Measurements from ENCODE around the gene REXO1.
"Not testable (repeated sequence)": the region's sequence is repeated elsewhere in the genome, so short reads cannot be mapped to it uniquely, and the experiment has no call there.

REXO1 gene

GRCh38 chr19:1876496-1877279 is 28.4 kb upstream of the REXO1 start:
- not testable (repeated sequence) for DNase-seq

- peak; percentile 97 to 98 (median 98) for DNase-seq
Measured at GRCh38 chr19:1875646-1876495, 27.6 kb upstream of the REXO1 start.

DNA sequence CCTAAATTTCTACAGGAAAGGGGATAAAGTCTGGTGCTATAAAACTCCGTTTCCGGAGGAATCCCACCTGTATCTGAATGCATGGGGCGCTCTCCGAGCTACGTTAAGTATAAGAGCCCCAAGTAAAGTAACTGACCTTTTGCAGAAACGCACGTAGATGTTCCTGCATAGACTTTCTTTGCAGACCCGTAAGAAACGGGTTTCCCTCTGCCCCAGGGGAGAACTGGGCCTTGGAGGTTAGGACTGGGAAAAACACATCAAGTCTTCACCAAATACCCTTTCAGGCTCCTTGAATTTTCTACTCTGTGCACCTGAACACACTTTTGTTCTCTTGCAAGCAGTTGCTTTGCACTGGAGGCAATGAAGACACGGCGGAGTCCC is 27.0 kb upstream of the REXO1 start:
- not testable (repeated sequence) for DNase-seq

DNA sequence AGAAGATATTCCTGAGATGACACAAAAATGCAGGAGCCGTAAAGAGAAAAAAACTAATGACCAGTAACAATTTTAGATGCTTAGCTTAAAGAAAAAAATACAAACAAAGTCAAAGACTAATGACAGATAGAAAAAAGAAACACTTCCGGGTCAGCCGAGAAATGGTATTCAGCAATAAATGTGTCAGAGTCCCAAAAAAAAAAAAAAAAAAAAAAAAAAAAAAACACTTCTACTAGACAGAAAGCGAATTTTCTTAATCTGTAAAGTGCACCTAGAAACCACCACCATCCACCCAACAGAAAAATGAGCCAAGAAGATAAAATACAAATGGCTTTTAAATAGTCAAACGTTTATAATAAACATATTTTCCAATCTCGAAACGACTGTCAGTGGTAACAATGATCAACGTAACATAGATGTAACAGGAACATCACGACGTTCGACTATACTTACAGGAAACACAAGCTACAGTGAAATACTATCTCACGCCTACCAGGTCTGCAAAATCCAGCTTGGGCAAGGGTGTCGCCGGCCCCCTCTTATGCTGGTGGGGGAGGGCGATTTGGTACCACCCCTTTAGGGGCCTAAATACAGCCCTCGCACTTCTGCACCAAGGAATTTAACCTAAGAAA is 26.4 kb upstream of the REXO1 start:
- DNase-seq, result peak; percentile 51 to 74 (median 60)

DNA sequence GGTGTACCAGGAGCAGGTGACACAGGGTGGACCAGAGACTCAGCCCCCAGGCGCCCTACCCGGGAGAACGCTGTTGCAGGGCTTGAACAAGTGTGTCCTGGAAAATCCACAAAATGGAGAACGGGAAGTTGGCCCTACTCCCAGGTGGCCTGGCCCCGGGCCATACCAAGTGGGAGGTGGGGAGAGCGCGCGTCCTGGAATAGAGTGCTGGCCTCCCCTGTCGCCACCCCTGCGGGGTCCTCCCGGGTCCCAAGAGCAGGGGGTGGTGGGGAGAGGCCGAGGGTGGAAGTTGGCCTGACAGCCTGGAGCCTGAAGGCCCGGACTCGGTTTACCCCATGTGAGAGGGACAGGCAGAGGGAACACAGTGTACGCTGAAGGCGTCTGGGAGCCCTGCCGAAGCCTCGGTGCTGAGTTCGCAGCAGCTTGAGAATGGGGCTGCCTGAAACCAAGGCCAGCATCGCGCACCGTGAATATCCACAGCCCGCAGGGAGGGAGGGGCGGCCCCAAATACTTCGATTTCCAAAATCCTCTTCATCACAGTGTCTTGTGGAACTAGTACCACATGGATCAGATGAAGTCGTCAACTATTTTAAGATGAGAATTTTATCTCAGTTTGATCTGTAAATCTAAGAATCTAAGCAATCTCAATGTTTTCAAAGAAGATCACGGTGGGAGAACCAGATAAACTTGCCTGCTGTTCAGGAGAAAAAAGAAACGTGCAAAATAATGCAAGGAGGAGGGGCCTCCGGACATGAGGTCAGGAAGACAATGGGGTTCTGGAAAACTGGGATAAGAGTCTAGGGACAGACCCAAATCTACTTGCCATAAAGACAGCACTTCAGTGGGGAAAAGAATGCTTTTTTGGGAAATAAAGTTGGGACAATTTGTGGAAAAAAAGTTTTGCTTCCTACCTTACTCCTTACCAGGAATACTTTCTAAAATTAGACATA is 25.5 kb upstream of the REXO1 start:
- no peak for DNase-seq

DNA sequence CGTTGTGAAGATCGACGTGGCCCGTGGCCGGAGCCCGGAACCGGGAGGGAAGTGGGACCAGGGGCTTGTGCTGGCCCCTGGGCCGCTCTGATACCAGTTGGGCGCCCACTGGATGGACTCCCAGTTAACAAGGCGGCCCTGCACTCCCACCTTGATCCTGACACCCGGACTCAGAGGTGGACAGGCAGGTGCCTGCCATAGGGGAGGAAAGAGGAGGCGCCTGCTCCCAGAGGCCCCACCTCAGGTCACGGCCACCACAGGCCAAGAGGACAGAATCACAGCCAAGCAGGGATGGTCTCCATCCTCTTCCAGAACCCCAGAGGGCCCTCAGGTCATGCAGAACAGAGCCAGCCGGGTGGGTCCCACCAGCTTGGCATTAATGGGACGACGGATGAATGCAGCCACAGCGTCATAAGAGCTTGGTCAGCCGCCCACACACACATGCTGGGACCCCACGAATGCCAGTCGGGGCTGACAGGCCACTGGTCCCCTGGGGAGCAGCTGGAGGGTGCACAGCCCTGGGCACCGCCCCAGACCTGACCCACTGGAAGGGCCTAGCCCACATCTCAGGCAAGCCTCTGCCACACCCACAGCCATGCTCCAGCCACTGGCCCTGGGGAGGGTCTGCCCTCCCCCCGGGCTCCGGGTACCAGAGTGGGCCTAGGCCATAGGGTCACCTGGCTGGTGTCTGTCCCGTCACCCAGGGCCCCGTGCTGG is 24.7 kb upstream of the REXO1 start:
- no peak for DNase-seq

DNA sequence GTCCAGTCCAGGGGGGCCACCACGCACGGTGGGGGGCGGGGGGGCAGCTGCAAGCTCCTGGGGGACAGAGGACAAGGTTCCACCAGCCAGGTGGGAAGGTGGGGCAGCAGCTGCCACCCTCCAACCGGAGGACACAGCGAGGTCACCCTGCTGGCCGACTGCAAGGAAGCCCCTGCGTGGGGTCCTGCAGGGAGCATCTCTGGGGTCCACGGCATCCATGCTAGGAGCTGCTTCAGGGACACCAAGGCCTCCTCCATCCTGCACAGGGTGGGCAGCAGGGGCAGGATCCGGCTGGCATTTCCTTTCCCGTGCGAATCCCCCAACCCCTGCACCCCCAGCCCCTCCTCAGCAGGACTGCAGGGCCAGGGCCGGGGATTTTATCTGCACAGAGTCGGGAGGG is 23.3 kb upstream of the REXO1 start:
- DNase-seq, result no peak

- DNase-seq, result no peak
Measured at GRCh38 chr19:1871140-1871597, 22.9 kb upstream of the REXO1 start.

DNA sequence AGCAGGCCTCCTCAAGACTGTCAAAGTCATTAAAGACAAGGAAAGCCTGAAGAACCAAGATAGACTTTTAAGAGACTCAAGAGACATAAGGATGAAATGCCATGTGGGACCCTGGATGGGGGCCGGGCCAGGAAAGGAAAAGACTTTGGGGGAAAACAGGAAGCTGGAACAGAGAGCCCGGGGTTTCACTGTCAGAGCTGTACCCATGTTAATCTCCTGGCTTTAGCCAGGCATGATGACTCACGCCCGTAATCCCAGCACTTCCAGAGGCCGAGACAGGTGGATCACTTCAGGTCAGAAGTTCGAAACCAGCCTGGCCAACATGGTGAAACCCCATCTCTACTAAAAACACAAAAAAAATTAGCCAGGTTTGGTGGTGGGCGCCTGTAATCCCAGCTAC is 20.7 kb upstream of the REXO1 start:
- no peak for DNase-seq

DNA sequence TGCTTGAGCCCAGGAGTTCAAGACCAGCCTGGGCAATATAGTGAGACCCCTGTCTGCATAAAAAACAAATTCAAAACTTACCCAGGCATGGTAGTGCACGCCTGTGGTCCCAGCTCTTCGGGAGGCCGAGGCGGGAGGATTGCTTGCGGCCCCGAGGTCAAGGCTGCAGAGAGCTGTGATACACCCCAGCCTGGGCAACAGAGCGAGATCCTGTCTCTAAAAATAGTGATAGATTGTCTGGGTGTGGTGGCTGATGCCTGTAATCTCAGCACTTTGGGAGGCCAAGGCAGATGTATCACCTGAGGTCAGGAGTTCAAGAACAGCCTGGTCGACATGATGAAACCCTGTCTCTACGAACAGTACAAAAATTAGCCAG is 19.1 kb upstream of the REXO1 start:
- DNase-seq, result no peak

- no peak for DNase-seq
Measured at GRCh38 chr19:1866693-1867348, 18.5 kb upstream of the REXO1 start.

- DNase-seq, result no peak
Measured at GRCh38 chr19:1865172-1866010, 17.1 kb upstream of the REXO1 start.

DNA sequence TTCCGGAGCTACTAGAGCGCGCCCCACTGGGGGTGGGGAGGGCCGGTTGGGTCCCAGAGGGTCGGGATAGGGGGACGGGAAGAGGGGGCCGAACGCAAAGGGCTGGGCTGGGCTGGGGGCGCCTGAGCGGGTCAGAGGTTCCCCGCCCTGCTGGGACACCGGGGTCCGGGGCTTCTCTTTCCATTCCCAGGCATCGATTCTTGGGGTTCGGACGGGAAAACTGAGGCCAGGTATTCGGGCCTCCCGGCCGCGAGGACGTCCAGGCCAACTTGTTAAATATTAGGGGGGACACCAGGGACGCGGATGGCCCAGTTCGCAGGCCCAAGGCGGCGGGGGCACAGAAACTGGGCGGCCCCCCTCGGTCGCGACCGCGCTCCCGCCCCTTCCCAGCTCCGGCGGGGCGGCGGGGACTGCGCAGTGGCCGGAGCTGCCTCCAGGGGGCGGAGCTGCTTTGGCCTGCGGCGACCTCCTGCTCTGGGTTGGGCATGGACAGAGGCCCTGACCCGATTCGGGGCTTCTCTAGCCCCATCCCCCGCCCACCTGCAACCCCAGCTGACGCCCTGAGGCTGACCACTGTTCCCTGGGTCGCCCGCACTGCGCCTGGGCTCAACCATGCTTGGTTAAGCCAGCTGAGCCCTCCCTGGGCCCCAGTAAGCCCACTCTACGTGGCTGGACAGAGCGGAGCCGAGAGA is 16.3 kb upstream of the REXO1 start:
- peak; percentile 84 to 93 (median 88) for DNase-seq

GRCh38 chr19:1863638-1864479 is 15.6 kb upstream of the REXO1 start:
- peak; percentile 97 to 99 (median 98) for DNase-seq

DNA sequence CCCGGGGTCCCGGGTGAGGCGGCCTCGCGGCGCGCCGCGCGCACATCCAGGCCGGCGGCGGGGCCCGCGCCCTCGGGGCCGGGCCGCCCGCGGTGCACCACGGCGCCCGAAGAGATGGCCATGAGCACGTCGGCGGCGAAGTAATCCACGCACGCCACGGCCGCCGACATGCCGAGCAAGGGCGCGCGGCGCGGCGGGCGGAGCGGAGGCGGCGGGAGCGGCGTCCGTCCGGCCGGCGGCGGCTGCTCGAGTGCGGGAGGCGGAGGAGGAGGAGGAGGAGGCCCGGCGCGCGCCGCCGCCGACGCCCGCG is 15.0 kb upstream of the REXO1 start, which contains the start of gene KLF16:
Gene KLF16, minus strand, starts transcription at position 252 of the 310 bp plus-strand sequence. Its CDS starts 82 bp downstream, at position 170.
- DNase-seq, result no peak

- peak; percentile 45 to 83 (median 64) for DNase-seq
Measured at GRCh38 chr19:1862424-1863327, 14.4 kb upstream of the REXO1 start.

DNA sequence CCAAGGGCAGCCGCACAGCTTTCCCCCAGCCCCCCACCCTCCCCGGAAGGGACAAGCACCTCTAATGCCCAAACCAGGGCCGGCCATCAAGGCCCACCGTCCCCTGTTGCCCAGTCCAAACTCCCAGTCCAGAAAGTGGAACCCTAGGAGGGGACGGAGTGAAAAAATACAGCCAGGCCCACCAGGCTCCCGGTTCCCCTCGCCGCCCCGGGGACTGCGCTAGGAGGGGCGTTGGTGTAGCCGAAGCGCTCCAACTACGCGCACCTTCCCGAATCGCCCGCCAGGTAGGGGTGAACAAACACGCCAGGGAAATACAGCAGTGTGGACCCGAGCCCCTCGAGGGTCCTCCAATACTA is 13.8 kb upstream of the REXO1 start:
- no peak for DNase-seq

All from suppressor macrophage (primary cell).